Posterior cingulate gyrus (tissue), 11 donors: ENCODE results near the gene PRSS27.
"Not testable (repeated sequence)": the region's sequence is repeated elsewhere in the genome, so short reads cannot be mapped to it uniquely, and the experiment has no call there.

Experiments used
- DNase-seq, 10 donors: peaks; one replicate each; pipeline versions ENCODE4 v3.0.0 to v3.0.0-alpha.2; 2020 to 2021; ENCODE audit warnings: mixed read lengths in 3 of 10
- intact Hi-C: fragments of 100-400 bp; cut with DNase I; formaldehyde crosslinking; loops from one replicate; pipeline ENCODE4 v1.15.1; 2023

Gene PRSS27

GRCh38 chr16:2699791-2700600 is 20.0 kb downstream of the PRSS27 start:
- peak in 2 of 10 donors; percentile 75 to 78 for DNase-seq
- intact Hi-C loops, result no loop called here

- intact Hi-C loops, result no loop called here
- peak in 8 of 10 donors; percentile 28 to 94 (median 64) for DNase-seq
Observed at GRCh38 chr16:2698965-2699750, 20.9 kb downstream of the PRSS27 start.

GRCh38 chr16:2698103-2698870 is 21.7 kb downstream of the PRSS27 start:
- DNase-seq, result peak in 1 of 10 donors; percentile 71
- intact Hi-C loops, result no loop called here

- DNase-seq, result peak in 2 of 10 donors; percentile 48 to 60
- intact Hi-C loops, result no loop called here
Observed at GRCh38 chr16:2697401-2697948, 22.5 kb downstream of the PRSS27 start.

GRCh38 chr16:2696601-2697250 is 23.3 kb downstream of the PRSS27 start:
- peak in 2 of 10 donors; percentile 53 to 67 for DNase-seq
- intact Hi-C loops, result not testable (repeated sequence)

GRCh38 chr16:2692948-2693651 is 26.9 kb downstream of the PRSS27 start:
- intact Hi-C loops, result loop anchor here (5.0 kb wide), 1 partner anchor 59 kb away; the partner anchor contains the start of gene SRRM2
- DNase-seq, result peak; percentile 42 to 96 (median 73)

GRCh38 chr16:2692251-2692947 is 27.6 kb downstream of the PRSS27 start:
- intact Hi-C loops, result loop anchor here (5.0 kb wide), 1 partner anchor 60 kb away; the partner anchor contains the start of gene SRRM2
- peak; percentile 70 to 98 (median 77) for DNase-seq

GRCh38 chr16:2691491-2692248 is 28.4 kb downstream of the PRSS27 start:
- peak in 6 of 10 donors; percentile 28 to 87 (median 62) for DNase-seq
- intact Hi-C loops, result loop anchor here (5.0 kb wide), 1 partner anchor 61 kb away; the partner anchor contains the start of gene SRRM2

GRCh38 chr16:2690852-2691251 is 29.2 kb downstream of the PRSS27 start:
- intact Hi-C loops, result loop anchor here (5.0 kb wide), 1 partner anchor 61 kb away; the partner anchor contains the start of gene SRRM2
- DNase-seq, result peak in 4 of 10 donors; percentile 6 to 77 (median 42)

- DNase-seq, result peak in 5 of 10 donors; percentile 7 to 80 (median 70)
- intact Hi-C loops, result loop anchor here (5.0 kb wide), 1 partner anchor 62 kb away; the partner anchor contains the start of gene SRRM2
Observed at GRCh38 chr16:2689968-2690801, 29.8 kb downstream of the PRSS27 start.

GRCh38 chr16:2689422-2689821 is 30.6 kb downstream of the PRSS27 start:
- intact Hi-C loops, DNase-seq: not testable (repeated sequence)

- intact Hi-C loops, result no loop called here
- peak in 3 of 10 donors; percentile 3 to 54 (median 48) for DNase-seq
Observed at GRCh38 chr16:2687531-2688308, 32.3 kb downstream of the PRSS27 start.

GRCh38 chr16:2686912-2687507 is 33.0 kb downstream of the PRSS27 start:
- intact Hi-C loops, result no loop called here
- DNase-seq, result peak in 2 of 10 donors; percentile 65 to 81

- DNase-seq, intact Hi-C loops: not testable (repeated sequence)
Observed at GRCh38 chr16:2686075-2686474, 33.9 kb downstream of the PRSS27 start.

- DNase-seq, intact Hi-C loops: not testable (repeated sequence)
Observed at GRCh38 chr16:2683041-2683440, 37.0 kb downstream of the PRSS27 start.
